ENCODE results near the gene EGF. TPM values are rescaled to one million over a fixed set of nuclear protein-coding genes. Genes with fewer than 3 reads are reported as not detected.
A peak's percentile ranks its signal among the peaks of the same experiment; 100 is the strongest.
"Not testable (repeated sequence)": the region's sequence is repeated elsewhere in the genome, so short reads cannot be mapped to it uniquely, and the experiment has no call there.

The EGF gene
- total RNA-seq, 1 experiment from 2014 or later: 11.8 TPM

- DNase-seq (ENCODE audit: low spot score): no peak
Observed at GRCh38 chr4:109914322-109914721, 1.6 kb downstream of the EGF start.

- DNase-seq (ENCODE audit: low spot score): no peak
Observed at GRCh38 chr4:109915385-109916026, 2.8 kb downstream of the EGF start.

- no peak for DNase-seq (ENCODE audit: low spot score)
Observed at GRCh38 chr4:109916027-109916409, 3.3 kb downstream of the EGF start.

- peak; percentile 60 for DNase-seq (ENCODE audit: low spot score)
Observed at GRCh38 chr4:109921384-109921808, 8.7 kb downstream of the EGF start.

- DNase-seq (ENCODE audit: low spot score): no peak
Observed at GRCh38 chr4:109925396-109925795, 12.7 kb downstream of the EGF start.

GRCh38 chr4:109928327-109929045 lies 15.8 kb downstream of the EGF start:
- no peak for DNase-seq (ENCODE audit: low spot score)

GRCh38 chr4:109930464-109930863 lies 17.8 kb downstream of the EGF start:
- no peak for DNase-seq (ENCODE audit: low spot score)

GRCh38 chr4:109930872-109931271 lies 18.2 kb downstream of the EGF start:
- no peak for DNase-seq (ENCODE audit: low spot score)

- no peak for DNase-seq (ENCODE audit: low spot score)
Observed at GRCh38 chr4:109931318-109931717, 18.6 kb downstream of the EGF start.

GRCh38 chr4:109937352-109937751 lies 24.7 kb downstream of the EGF start:
- DNase-seq (ENCODE audit: low spot score): not testable (repeated sequence)

- DNase-seq (ENCODE audit: low spot score): no peak
Observed at GRCh38 chr4:109939190-109939589, 26.5 kb downstream of the EGF start.

- DNase-seq (ENCODE audit: low spot score): no peak
Observed at GRCh38 chr4:109942292-109942926, 29.7 kb downstream of the EGF start.

GRCh38 chr4:109943745-109944144 lies 31.1 kb downstream of the EGF start:
- DNase-seq (ENCODE audit: low spot score): no peak

GRCh38 chr4:109944591-109944990 lies 31.9 kb downstream of the EGF start:
- DNase-seq (ENCODE audit: low spot score): no peak

GRCh38 chr4:109945056-109945455 lies 32.4 kb downstream of the EGF start:
- DNase-seq (ENCODE audit: low spot score): no peak

GRCh38 chr4:109946120-109946519 lies 33.4 kb downstream of the EGF start:
- no peak for DNase-seq (ENCODE audit: low spot score)

- DNase-seq (ENCODE audit: low spot score): no peak
Observed at GRCh38 chr4:109947457-109947856, 34.8 kb downstream of the EGF start.

GRCh38 chr4:109947918-109948317 lies 35.2 kb downstream of the EGF start:
- DNase-seq (ENCODE audit: low spot score): no peak

GRCh38 chr4:109949099-109949718 lies 36.5 kb downstream of the EGF start:
- DNase-seq (ENCODE audit: low spot score): not testable (repeated sequence)

GRCh38 chr4:109952612-109953011 lies 39.9 kb downstream of the EGF start:
- no peak for DNase-seq (ENCODE audit: low spot score)

GRCh38 chr4:109953556-109953955 lies 40.9 kb downstream of the EGF start:
- no peak for DNase-seq (ENCODE audit: low spot score)

GRCh38 chr4:109955146-109955545 lies 42.5 kb downstream of the EGF start:
- DNase-seq (ENCODE audit: low spot score): no peak

GRCh38 chr4:109957227-109957626 lies 44.5 kb downstream of the EGF start:
- DNase-seq (ENCODE audit: low spot score): no peak

Measured in H4 (cell line).